Measurements from ENCODE around the gene METRN. TPM values are rescaled to one million over a fixed set of nuclear protein-coding genes. Genes with fewer than 3 reads are reported as not detected.
"Not testable (repeated sequence)": the region's sequence is repeated elsewhere in the genome, so short reads cannot be mapped to it uniquely, and the experiment has no call there.

The METRN gene
- polyA plus RNA-seq, 12 donors, result 15.2 to 43.8 (median 19.1) TPM; not detected in 1

- no peak for DNase-seq
Measured at GRCh38 chr16:751152-752006, 36.5 kb downstream of the METRN start.

- no peak for DNase-seq
Measured at GRCh38 chr16:752007-752312, 37.0 kb downstream of the METRN start.

- not testable (repeated sequence) for DNase-seq
Measured at GRCh38 chr16:754121-754607, 39.2 kb downstream of the METRN start.

- DNase-seq, result no peak
Measured at GRCh38 chr16:754656-755055, 39.7 kb downstream of the METRN start.

GRCh38 chr16:756428-756827 is 41.5 kb downstream of the METRN start:
- no peak for DNase-seq

GRCh38 chr16:759110-759910 is 44.4 kb downstream of the METRN start:
- no peak for DNase-seq

GRCh38 chr16:760065-760464 is 45.1 kb downstream of the METRN start:
- DNase-seq, result no peak

GRCh38 chr16:760545-761343 is 45.8 kb downstream of the METRN start, which contains the start of gene MSLN:
Gene MSLN, plus strand, starts transcription at chr16:760734. Its CDS starts 1,947 bp downstream, at chr16:762681.
- no peak for DNase-seq

- no peak for DNase-seq
Measured at GRCh38 chr16:761625-762513, 47.0 kb downstream of the METRN start.

- no peak for DNase-seq
Measured at GRCh38 chr16:762595-763268, 47.8 kb downstream of the METRN start.

- no peak for DNase-seq
Measured at GRCh38 chr16:763369-764183, 48.7 kb downstream of the METRN start.

- DNase-seq, result no peak
Measured at GRCh38 chr16:764184-764750, 49.3 kb downstream of the METRN start.

GRCh38 chr16:764848-765487 is 50.0 kb downstream of the METRN start:
- DNase-seq, result no peak

GRCh38 chr16:765488-765865 is 50.6 kb downstream of the METRN start:
- no peak for DNase-seq

- DNase-seq, result no peak
Measured at GRCh38 chr16:766008-766819, 51.3 kb downstream of the METRN start.

- DNase-seq, result no peak
Measured at GRCh38 chr16:766820-767640, 52.1 kb downstream of the METRN start.

- no peak for DNase-seq
Measured at GRCh38 chr16:767743-768235, 52.9 kb downstream of the METRN start.
